ENCODE results near the gene IGSF6.
"Not testable (repeated sequence)": the region's sequence is repeated elsewhere in the genome, so short reads cannot be mapped to it uniquely, and the experiment has no call there.

Gene IGSF6

GRCh38 chr16:21653571-21653970 lies 1.2 kb upstream of the IGSF6 start:
- no peak for TF ChIP-seq CTCF (IDR thresholded peaks at IDR 0.05; ENCODE audit: borderline replicate concordance, insufficient read depth, low read depth, low read length)
- no peak overlapping the region for H3K4me3 ChIP-seq (ENCODE audit: low read depth, low read length)

GRCh38 chr16:21651515-21651914 lies 893 bp downstream of the IGSF6 start:
- H3K4me3 ChIP-seq (ENCODE audit: low read depth, low read length), result no peak overlapping the region
- no peak for TF ChIP-seq CTCF (IDR thresholded peaks at IDR 0.05; ENCODE audit: borderline replicate concordance, insufficient read depth, low read depth, low read length)

GRCh38 chr16:21650521-21650920 lies 1.9 kb downstream of the IGSF6 start:
- H3K4me3 ChIP-seq (ENCODE audit: low read depth, low read length), result no peak overlapping the region
- TF ChIP-seq CTCF (IDR thresholded peaks at IDR 0.05; ENCODE audit: borderline replicate concordance, insufficient read depth, low read depth, low read length), result no peak

- not testable (repeated sequence) for H3K4me3 ChIP-seq (ENCODE audit: low read depth, low read length)
Measured at GRCh38 chr16:21649826-21650406, 2.5 kb downstream of the IGSF6 start.

GRCh38 chr16:21647562-21648164 lies 4.7 kb downstream of the IGSF6 start:
- no peak overlapping the region for H3K4me3 ChIP-seq (ENCODE audit: low read depth, low read length)
- TF ChIP-seq CTCF (IDR thresholded peaks at IDR 0.05; ENCODE audit: borderline replicate concordance, insufficient read depth, low read depth, low read length), result no peak

GRCh38 chr16:21646721-21647561 lies 5.5 kb downstream of the IGSF6 start:
- no peak overlapping the region for H3K4me3 ChIP-seq (ENCODE audit: low read depth, low read length)
- no peak for TF ChIP-seq CTCF (IDR thresholded peaks at IDR 0.05; ENCODE audit: borderline replicate concordance, insufficient read depth, low read depth, low read length)

GRCh38 chr16:21646091-21646490 lies 6.3 kb downstream of the IGSF6 start:
- no peak overlapping the region for H3K4me3 ChIP-seq (ENCODE audit: low read depth, low read length)
- no peak for TF ChIP-seq CTCF (IDR thresholded peaks at IDR 0.05; ENCODE audit: borderline replicate concordance, insufficient read depth, low read depth, low read length)

All from GM12875 (cell line).